ENCODE results near the gene ELP2.
"Not testable (repeated sequence)": the region's sequence is repeated elsewhere in the genome, so short reads cannot be mapped to it uniquely, and the experiment has no call there.

The ELP2 gene

DNA sequence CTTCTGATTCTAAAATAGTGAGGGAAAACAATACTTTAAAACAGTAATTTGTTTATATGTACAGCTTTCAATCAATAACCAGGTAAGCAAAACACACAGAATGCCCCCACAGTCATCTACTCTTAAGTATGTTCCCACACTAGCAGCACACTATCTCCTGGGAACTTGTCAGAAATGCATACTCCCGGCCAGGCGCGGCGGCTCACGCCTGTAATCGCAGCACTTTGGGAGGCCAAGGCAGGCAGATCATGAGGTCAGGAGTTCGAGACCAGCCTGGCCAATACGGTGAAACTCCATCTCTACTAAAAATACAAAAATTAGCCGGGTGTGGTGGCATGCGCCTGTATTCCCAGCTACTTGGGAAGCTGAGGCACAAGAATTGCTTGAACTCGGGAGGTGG is 12.9 kb upstream of the ELP2 start:
- not testable (repeated sequence) for H3K4me3 ChIP-seq (ENCODE audit: low read depth, low read length)

GRCh38 chr18:36120297-36120696 is 9.4 kb upstream of the ELP2 start:
- no peak overlapping the region for H3K4me3 ChIP-seq (ENCODE audit: low read depth, low read length)

- H3K4me3 ChIP-seq (ENCODE audit: low read depth, low read length) = no peak overlapping the region
Measured at GRCh38 chr18:36124841-36125240, 4.9 kb upstream of the ELP2 start.

DNA sequence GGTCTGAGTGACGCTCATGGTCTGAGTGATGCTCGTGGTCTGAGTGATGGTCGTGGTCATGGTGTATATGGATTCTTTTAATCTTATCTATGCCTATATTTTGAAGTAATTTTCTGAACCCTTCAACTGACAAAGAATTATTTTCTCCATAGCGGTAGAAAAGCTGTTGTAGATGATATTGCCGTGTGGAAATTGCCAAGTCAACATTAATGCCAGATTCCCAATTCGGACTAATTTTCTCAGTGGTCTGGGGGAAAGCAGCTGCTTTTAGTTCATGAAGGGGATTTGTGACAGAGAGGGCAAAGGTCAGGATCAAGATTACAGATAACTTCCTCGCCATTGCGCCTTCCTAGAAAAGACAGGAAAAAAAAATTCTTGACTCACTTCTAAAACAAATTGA is 3.0 kb upstream of the ELP2 start:
- no peak overlapping the region for H3K4me3 ChIP-seq (ENCODE audit: low read depth, low read length)

DNA sequence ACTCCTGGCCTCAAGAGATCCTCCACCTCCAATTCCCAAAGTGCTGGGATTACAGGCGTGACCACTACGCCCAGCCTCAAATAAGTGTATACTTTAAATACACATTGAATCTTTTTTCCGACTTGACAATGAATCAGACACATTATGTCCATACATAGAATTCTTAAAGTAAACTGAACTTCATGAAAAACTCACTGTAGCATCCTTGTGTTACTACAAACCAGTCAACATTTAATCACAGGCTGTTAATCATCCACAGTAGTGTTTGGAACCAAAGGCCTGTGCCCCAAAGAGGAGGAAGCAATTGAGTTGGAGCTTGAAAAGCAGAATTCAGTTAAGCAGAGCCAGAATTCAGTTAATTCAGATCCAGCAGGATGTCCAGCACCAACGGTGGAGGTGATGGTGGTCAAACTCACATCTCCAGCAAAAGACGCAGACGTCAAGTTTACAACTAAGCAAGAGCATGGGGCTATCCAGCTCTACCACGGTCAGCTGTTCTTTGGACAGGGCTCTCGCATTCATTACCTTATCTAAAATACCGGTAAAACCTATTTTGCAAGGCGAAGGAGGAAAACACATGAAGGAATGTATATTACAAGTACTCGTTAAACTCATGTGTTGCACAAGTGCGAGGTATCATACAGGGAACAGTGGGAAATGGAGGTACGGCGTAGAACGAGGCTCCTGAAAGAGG is 1.7 kb upstream of the ELP2 start:
- peak overlapping the region; percentile 99 for H3K4me3 ChIP-seq (ENCODE audit: low read depth, low read length)

DNA sequence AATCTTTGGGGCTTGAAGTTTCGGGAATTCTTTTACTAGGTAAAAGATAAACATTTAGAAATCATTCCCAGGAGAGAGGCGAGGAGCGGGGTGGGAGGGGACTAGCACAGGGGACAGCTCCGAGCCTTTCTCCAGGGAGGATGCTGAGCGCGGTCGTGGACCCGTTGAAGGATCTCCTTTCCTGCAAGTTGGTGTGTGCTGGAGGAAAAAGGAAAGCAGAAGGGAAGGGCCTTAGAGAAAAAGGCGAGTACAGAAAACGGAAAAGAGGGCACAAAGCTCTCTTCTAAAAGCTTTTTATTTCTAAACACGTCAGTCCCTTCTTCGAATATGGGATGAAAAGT is 1.2 kb upstream of the ELP2 start:
- H3K4me3 ChIP-seq (ENCODE audit: low read depth, low read length) = peak overlapping the region; percentile 99

DNA sequence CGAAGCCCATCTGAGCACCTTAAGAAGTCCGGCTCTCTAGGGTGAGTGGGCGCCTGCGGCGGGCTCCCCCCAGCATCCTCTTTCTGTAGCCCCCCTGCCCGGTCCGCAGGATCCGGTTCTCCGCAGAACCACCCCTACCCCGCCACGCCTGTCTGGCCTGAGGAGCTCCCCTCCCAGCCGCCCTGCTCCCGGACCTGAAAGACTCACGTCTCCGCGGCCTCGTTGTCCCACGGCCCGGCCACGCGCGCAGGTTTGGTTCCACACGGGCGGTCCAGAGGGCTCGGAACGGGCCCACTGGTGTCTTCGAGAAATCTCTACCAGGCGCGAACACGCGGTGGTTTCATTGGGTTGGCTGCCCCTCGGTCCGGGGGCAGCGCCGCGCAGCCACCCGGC is 796 bp upstream of the ELP2 start:
- H3K4me3 ChIP-seq (ENCODE audit: low read depth, low read length) = peak overlapping the region; percentile 99

DNA sequence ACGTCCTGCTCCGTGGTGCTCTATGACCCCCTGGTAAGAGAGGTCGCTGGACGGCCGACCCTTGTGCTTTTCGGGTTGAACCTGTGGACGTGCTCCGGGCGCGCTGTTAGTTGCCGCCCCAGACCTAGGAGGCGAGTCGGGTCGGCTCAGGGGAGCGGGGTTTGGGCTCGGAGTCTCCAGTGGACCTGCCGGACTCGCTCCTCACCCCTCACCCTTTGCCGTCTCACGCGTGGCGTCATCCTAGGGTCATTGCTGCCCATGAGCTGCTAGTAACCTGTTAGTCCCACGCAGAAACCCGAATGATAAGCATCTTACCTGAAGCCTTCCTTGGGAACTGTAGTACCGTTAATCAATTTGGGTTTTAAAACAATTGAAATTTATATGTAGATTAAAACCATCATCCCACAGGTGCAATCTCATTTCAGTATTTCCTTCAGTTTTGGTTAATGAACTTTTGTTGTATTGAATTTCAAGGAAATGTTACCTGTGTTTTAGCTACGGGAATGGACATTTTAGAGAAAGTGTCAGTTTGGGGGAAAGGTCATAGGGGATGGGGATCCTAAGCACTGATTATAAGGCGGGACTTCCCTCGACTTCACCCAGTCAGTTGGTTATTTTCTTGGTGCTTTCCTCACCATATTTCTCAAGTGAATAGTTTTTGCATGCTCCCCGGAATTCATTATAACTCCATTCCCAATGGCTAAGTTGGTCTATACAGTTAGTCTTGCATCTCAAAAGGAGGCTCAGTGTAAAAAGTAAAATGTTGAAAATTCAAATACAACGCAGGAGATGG is 536 bp downstream of the ELP2 start:
- H3K4me3 ChIP-seq (ENCODE audit: low read depth, low read length) = peak overlapping the region; percentile 99

GRCh38 chr18:36130883-36131653 is 1.4 kb downstream of the ELP2 start:
- H3K4me3 ChIP-seq (ENCODE audit: low read depth, low read length) = peak overlapping the region; percentile 99

GRCh38 chr18:36131692-36132483 is 2.2 kb downstream of the ELP2 start:
- no peak overlapping the region for H3K4me3 ChIP-seq (ENCODE audit: low read depth, low read length)

GRCh38 chr18:36132756-36133155 is 3.1 kb downstream of the ELP2 start:
- no peak overlapping the region for H3K4me3 ChIP-seq (ENCODE audit: low read depth, low read length)

- no peak overlapping the region for H3K4me3 ChIP-seq (ENCODE audit: low read depth, low read length)
Measured at GRCh38 chr18:36135264-36135663, 5.6 kb downstream of the ELP2 start.

- no peak overlapping the region for H3K4me3 ChIP-seq (ENCODE audit: low read depth, low read length)
Measured at GRCh38 chr18:36139245-36139644, 9.5 kb downstream of the ELP2 start.

GRCh38 chr18:36141576-36141975 is 11.9 kb downstream of the ELP2 start:
- no peak overlapping the region for H3K4me3 ChIP-seq (ENCODE audit: low read depth, low read length)

- H3K4me3 ChIP-seq (ENCODE audit: low read depth, low read length) = no peak overlapping the region
Measured at GRCh38 chr18:36142751-36143150, 13.1 kb downstream of the ELP2 start.

- no peak overlapping the region for H3K4me3 ChIP-seq (ENCODE audit: low read depth, low read length)
Measured at GRCh38 chr18:36143391-36143790, 13.7 kb downstream of the ELP2 start.

- H3K4me3 ChIP-seq (ENCODE audit: low read depth, low read length) = no peak overlapping the region
Measured at GRCh38 chr18:36149514-36150289, 20.0 kb downstream of the ELP2 start.

DNA sequence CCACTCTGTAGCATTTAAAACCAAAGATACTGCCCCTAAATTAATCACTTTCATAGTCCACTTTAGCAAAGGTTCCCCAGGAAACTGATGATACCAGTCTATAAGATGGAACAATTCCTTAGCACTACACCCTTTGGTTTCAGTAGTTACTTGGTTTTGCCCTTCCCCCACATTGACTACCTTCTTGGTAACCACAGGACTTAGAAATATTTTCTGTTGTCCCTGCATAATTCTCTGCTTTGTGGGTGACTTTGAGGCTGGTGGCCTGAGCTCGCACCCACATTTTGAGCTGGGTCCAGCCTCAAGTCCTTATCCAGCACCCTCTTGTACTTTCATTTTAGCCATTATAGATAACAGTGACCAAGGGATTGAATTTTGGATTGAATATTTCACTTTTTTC is 23.1 kb downstream of the ELP2 start:
- no peak overlapping the region for H3K4me3 ChIP-seq (ENCODE audit: low read depth, low read length)

- H3K4me3 ChIP-seq (ENCODE audit: low read depth, low read length) = no peak overlapping the region
Measured at GRCh38 chr18:36153203-36153602, 23.5 kb downstream of the ELP2 start.

DNA sequence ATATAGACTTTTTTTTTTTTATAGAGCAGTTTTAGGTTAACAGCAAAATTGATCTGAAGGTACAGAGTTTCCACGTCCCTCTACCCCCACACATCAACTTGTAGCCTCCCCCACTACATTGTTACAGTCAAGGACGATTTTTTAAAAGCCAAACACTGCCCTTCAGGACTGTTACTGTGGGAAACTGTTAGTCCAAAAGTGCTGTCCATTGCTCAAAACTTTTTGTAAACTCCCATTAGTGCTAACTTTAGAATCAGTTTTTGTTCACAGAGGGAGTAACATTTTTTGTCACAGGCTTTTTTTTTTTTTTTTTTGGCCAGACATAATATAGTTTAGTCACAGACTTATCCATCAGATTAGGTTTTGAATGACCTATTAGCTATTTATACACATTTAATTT is 24.1 kb downstream of the ELP2 start:
- H3K4me3 ChIP-seq (ENCODE audit: low read depth, low read length) = no peak overlapping the region

All from iPS-11a (cell line).